GM23338 (cell line): ENCODE results near the gene SLC6A3. TPM values are rescaled to one million over a fixed set of nuclear protein-coding genes. Genes with fewer than 3 reads are reported as not detected.
A peak's percentile ranks its signal among the peaks of the same experiment; 100 is the strongest.

ENCODE experiments used
- ATAC-seq: fragments of 200-7000 bp; cut with Tn5 transposase; 3 replicates; pipeline ENCODE4 v1.9.1; 2020
- DNase-seq: peaks from one replicate; pipeline ENCODE4 v3.0.0-alpha.2; 2015; ENCODE audit warnings: low spot score
- H2AFZ ChIP-seq: fragments of 200-600 bp; sonication (generic); 2 replicates; pipeline ENCODE4 v1.8.0; 2016; ENCODE audit warnings: antibody characterized with exemption, mild to moderate bottlenecking, moderate library complexity
- H3F3A ChIP-seq: fragments of 200-600 bp; sonication (generic); replicated peaks from 2 replicates; pipeline ENCODE4 v1.8.0; 2017; ENCODE audit warnings: antibody characterized with exemption, mixed run types, low read depth
- H3K27ac ChIP-seq: fragments of 200-600 bp; sonication (generic); 2 replicates; pipeline ENCODE4 v1.6.1; 2016; ENCODE audit warnings: low read depth
- H3K27me3 ChIP-seq: fragments of 200-600 bp; sonication (generic); 2 replicates; pipeline ENCODE4 v1.8.0; 2016; ENCODE audit warnings: mild to moderate bottlenecking, mixed run types, moderate library complexity; ENCODE audit not compliant: insufficient read depth
- H3K36me3 ChIP-seq: fragments of 200-600 bp; sonication (generic); 2 replicates; pipeline ENCODE4 v1.8.0; 2016; ENCODE audit warnings: mild to moderate bottlenecking; ENCODE audit not compliant: insufficient read depth
- H3K4me1 ChIP-seq: fragments of 200-600 bp; sonication (generic); 2 replicates; pipeline ENCODE4 v1.8.0; 2016; ENCODE audit warnings: mild to moderate bottlenecking, moderate library complexity; ENCODE audit not compliant: insufficient read depth
- H3K4me2 ChIP-seq: fragments of 200-600 bp; sonication (generic); 2 replicates; pipeline ENCODE4 v1.7.1; 2017; ENCODE audit warnings: mixed run types
- H3K4me3 ChIP-seq: fragments of 200-600 bp; sonication (generic); 2 replicates; pipeline ENCODE4 v1.6.1; 2016; ENCODE audit warnings: mixed run types
- H3K79me2 ChIP-seq: fragments of 200-600 bp; sonication (generic); replicated peaks from 2 replicates; pipeline ENCODE4 v1.8.0; 2017; ENCODE audit warnings: mild to moderate bottlenecking; ENCODE audit not compliant: insufficient read depth
- H3K9me2 ChIP-seq: fragments of 200-600 bp; sonication (generic); 2 replicates; pipeline ENCODE4 v1.8.0; 2017; ENCODE audit not compliant: insufficient read depth
- H4K20me1 ChIP-seq: fragments of 200-600 bp; sonication (generic); replicated peaks from 2 replicates; pipeline ENCODE4 v1.8.0; 2017; ENCODE audit warnings: mild to moderate bottlenecking; ENCODE audit not compliant: insufficient read depth
- H3K27ac Mint-ChIP-seq: 2 replicates; pipeline ENCODE4 v1.8.0; 2020; ENCODE audit warnings: inconsistent platforms, mild to moderate bottlenecking, moderate library complexity, mixed read lengths
- H3K27me3 Mint-ChIP-seq: 3 replicates; pipeline ENCODE4 v1.8.0; 2022; ENCODE audit warnings: low read depth, mild to moderate bottlenecking, moderate library complexity, mixed read lengths, inconsistent platforms; ENCODE audit not compliant: insufficient read depth, poor library complexity
- H3K36me3 Mint-ChIP-seq: 3 replicates; pipeline ENCODE4 v1.8.0; 2021; ENCODE audit warnings: low read depth, mild to moderate bottlenecking, inconsistent platforms, moderate library complexity, mixed read lengths
- H3K4me1 Mint-ChIP-seq: 3 replicates; pipeline ENCODE4 v1.8.0; 2020; ENCODE audit warnings: mild to moderate bottlenecking, inconsistent platforms, mixed read lengths
- H3K4me3 Mint-ChIP-seq: 3 replicates; pipeline ENCODE4 v1.8.0; 2021; ENCODE audit warnings: moderate library complexity, mild to moderate bottlenecking, inconsistent platforms, mixed read lengths
- H3K9me3 Mint-ChIP-seq: 3 replicates; pipeline ENCODE4 v1.8.0; 2020; ENCODE audit warnings: moderate library complexity, mild to moderate bottlenecking, inconsistent platforms, mixed read lengths
- CREB1 ChIP-seq: fragments of 250-450 bp; sonication (Bioruptor Pico); IDR thresholded peaks from 2 replicates; pipeline ENCODE4 v1.5.0; 2020; ENCODE audit warnings: low read depth, mild to moderate bottlenecking, moderate library complexity
- CTCF ChIP-seq, 2 experiments: fragments of 200-600 bp in 1 of 2; sonication (generic) in 1 of 2; conservative IDR thresholded peaks; 2 replicates each; pipeline versions ENCODE4 v1.5.1 to v1.6.1; 2016 to 2017; ENCODE audit warnings: antibody characterized with exemption in 2 of 2, low read depth in 2 of 2, mild to moderate bottlenecking in 2 of 2, moderate library complexity in 1 of 2
- ETS1 ChIP-seq: IDR thresholded peaks from 2 replicates; pipeline ENCODE4 v1.6.1; 2016; ENCODE audit warnings: antibody characterized with exemption
- EZH2 ChIP-seq: fragments of 200-600 bp; sonication (generic); IDR thresholded peaks from one replicate; pipeline ENCODE4 v1.8.0; 2017; ENCODE audit warnings: antibody characterized with exemption, mild to moderate bottlenecking, low read depth; ENCODE audit not compliant: unreplicated experiment
- EZH2phosphoT487 ChIP-seq: fragments of 200-600 bp; sonication (generic); IDR thresholded peaks from one replicate; pipeline ENCODE4 v1.8.1; 2018; ENCODE audit warnings: antibody characterized with exemption; ENCODE audit not compliant: unreplicated experiment
- JUNB ChIP-seq: IDR thresholded peaks from one replicate; pipeline ENCODE4 v1.6.1; 2016; ENCODE audit warnings: antibody characterized with exemption; ENCODE audit not compliant: unreplicated experiment
- NANOG ChIP-seq: IDR thresholded peaks from 2 replicates; pipeline ENCODE4 v1.6.1; 2016; ENCODE audit warnings: antibody characterized with exemption, borderline replicate concordance
- POLR2AphosphoS5 ChIP-seq: IDR thresholded peaks from 2 replicates; pipeline ENCODE4 v1.6.1; 2016; ENCODE audit warnings: antibody characterized with exemption, low read depth
- STAT1 ChIP-seq: IDR thresholded peaks from one replicate; pipeline ENCODE4 v1.6.1; 2016; ENCODE audit warnings: antibody characterized with exemption; ENCODE audit not compliant: unreplicated experiment
- ZNF114 ChIP-seq: fragments of 250-450 bp; sonication (Bioruptor Pico); IDR thresholded peaks from 2 replicates; pipeline ENCODE4 v1.5.0; 2020; ENCODE audit warnings: mild to moderate bottlenecking, moderate library complexity
- ZNF331 ChIP-seq: fragments of 250-450 bp; sonication (Bioruptor Pico); IDR thresholded peaks from 2 replicates; pipeline ENCODE4 v1.5.0; 2020; ENCODE audit warnings: low read depth, mild to moderate bottlenecking, moderate library complexity
- ZNF462 ChIP-seq: fragments of 250-450 bp; sonication (Bioruptor Pico); IDR thresholded peaks from 2 replicates; pipeline ENCODE4 v1.5.0; 2020; ENCODE audit warnings: mild to moderate bottlenecking, moderate library complexity
- polyA plus RNA-seq: library from polyadenylated mRNA; unstranded; fragments of >200 nt; fragmentation: Nextera tagmentation; extraction: Ambion mirVana; gene quantifications from 2 replicates; pipeline ENCODE4 v1.2.1, GENCODE V29; 2016
- total RNA-seq: library from RNA; depleted of rRNA; stranded (reverse); fragments of >200 nt; shearing (Covaris generic); gene quantifications from 2 replicates; pipeline ENCODE4 v1.2.3, GENCODE V29; 2014

SLC6A3 gene
- total and polyA plus RNA-seq, 2 experiments from 2014 or later, result 0.76 to 1.0 TPM

- H3K27me3 Mint-ChIP-seq, result peaks cover 11% of the 10 kb centered on the region
- ATAC-seq (no peak), DNase-seq (no peak)
- Histone ChIP-seq H2AFZ (no peak overlapping the region), H4K20me1 (peaks cover 9% of the 10 kb centered on the region; the same call in 1 of the 2 replicates), H3K27me3 (no peaks in the 10 kb centered on the region), H3K4me1 (no peaks in the 10 kb centered on the region), H3K79me2 (peaks cover 11% of the 10 kb centered on the region; the same call in 1 of the 2 replicates), H3K9me2 (no peaks in the 10 kb centered on the region), H3K36me3 (peaks cover 16% of the 10 kb centered on the region), H3K4me2 (no peak overlapping the region), H3F3A (peaks cover 11% of the 10 kb centered on the region; the same call in 1 of the 2 replicates), H3K4me3 (no peak overlapping the region), H3K27ac (0 out of 2 replicates have a peak overlapping the region, but pooled peaks have one; percentile 59)
- peak overlapping the region; percentile 95 for H3K27ac Mint-ChIP-seq
- peaks cover 60% of the 10 kb centered on the region for H3K36me3 Mint-ChIP-seq
- peaks cover 5% of the 10 kb centered on the region; the same call in 1 of the 3 replicates for H3K4me1 Mint-ChIP-seq
- no peak overlapping the region for H3K4me3 Mint-ChIP-seq
- H3K9me3 Mint-ChIP-seq, result no peaks in the 10 kb centered on the region; the same call in 2 of the 3 replicates
- TF ChIP-seq ZNF114 (no peak), CTCF (conservative IDR thresholded peaks at IDR 0.05; ENCODE audit: low read depth in 2 of 2) (no peak), EZH2phosphoT487 (no peak), JUNB (no peak), NANOG (no peak), ZNF462 (CRISPR knock-in tag) (no peak), STAT1 (no peak), ZNF331 (no peak), EZH2 (no peak), POLR2AphosphoS5 (no peak), ETS1 (no peak), CREB1 (CRISPR knock-in tag) (no peak)
Measured at GRCh38 chr5:1480806-1481205, 35.6 kb upstream of the SLC6A3 start.
